Measurements from ENCODE around the gene PIK3R2.
A peak's percentile ranks its signal among the peaks of the same experiment; 100 is the strongest.

- TF ChIP-seq CTCF (IDR thresholded peaks at IDR 0.05): peak; percentile 67 to 90 (median 84)
- TF ChIP-seq POLR2A (IDR thresholded peaks at IDR 0.05): no peak
These were observed 39.9 kb upstream of the PIK3R2 start for GRCh38 chr19:18112989-18113478.
